VCaP (cell line): Measurements from ENCODE around the gene HIVEP3.

Experiments used
- H3K27ac ChIP-seq: fragments of 450-650 bp; 2 replicates; pipeline ENCODE4 v1.5.1; 2017
- CTCF ChIP-seq: fragments of 450-650 bp; conservative IDR thresholded peaks from 2 replicates; pipeline ENCODE4 v1.5.1; 2017; ENCODE audit warnings: mild to moderate bottlenecking, moderate library complexity

Gene HIVEP3

DNA sequence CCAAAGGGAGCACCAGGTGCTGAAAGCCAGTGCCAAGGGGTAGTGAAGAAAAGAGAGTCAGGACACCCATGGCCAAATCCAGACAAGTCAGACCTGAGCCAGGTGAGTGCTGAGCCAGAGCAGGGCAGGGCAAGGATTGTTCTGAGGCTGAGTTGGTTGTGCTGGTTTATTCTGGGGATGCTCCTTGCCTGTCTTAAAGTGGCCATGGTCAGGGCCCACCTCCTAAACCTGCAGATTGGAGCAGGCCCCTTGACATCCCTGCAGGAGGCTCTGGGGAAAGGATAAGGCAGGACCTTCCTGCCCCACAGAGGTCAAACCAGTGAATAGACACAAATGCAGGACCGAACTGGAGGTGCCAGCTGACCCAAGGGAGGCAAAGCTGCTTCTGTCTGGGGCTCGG is 138.4 kb downstream of the HIVEP3 start:
- TF ChIP-seq CTCF = no peak
- H3K27ac ChIP-seq = peak overlapping the region; percentile 54

DNA sequence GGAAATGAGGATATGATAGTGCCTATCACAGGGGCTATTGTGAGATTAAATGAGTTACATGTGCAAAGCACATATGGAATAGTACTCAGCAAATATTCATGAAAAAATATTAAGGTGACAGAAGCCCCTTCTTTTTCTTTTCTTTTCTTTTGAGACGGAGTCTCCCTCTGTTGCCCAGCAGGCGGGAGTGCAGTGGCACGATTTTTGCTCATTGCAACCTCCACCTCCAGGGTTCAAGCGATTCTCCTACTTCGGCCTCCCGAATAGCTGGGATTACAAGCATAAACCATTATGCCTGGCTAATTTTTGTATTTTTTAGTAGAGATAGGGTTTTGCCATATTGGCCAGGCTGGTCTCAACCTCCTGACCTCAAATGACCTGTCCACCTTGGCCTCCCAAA is 139.4 kb downstream of the HIVEP3 start:
- TF ChIP-seq CTCF = no peak
- H3K27ac ChIP-seq = no peak overlapping the region

- no peak for TF ChIP-seq CTCF
- no peak overlapping the region for H3K27ac ChIP-seq
Measured at GRCh38 chr1:41777695-41778094, 141.0 kb downstream of the HIVEP3 start.

GRCh38 chr1:41776891-41777441 is 141.8 kb downstream of the HIVEP3 start:
- peak overlapping the region; percentile 78 for H3K27ac ChIP-seq

GRCh38 chr1:41775956-41776585 is 142.7 kb downstream of the HIVEP3 start:
- TF ChIP-seq CTCF = no peak
- H3K27ac ChIP-seq = peak overlapping the region; percentile 78

More at GRCh38 chr1:41776891-41777441, 141.8 kb downstream of the HIVEP3 start:
- TF ChIP-seq CTCF = no peak

- no peak for TF ChIP-seq CTCF
- H3K27ac ChIP-seq = no peak overlapping the region
Measured at GRCh38 chr1:41774471-41774990, 144.2 kb downstream of the HIVEP3 start.

DNA sequence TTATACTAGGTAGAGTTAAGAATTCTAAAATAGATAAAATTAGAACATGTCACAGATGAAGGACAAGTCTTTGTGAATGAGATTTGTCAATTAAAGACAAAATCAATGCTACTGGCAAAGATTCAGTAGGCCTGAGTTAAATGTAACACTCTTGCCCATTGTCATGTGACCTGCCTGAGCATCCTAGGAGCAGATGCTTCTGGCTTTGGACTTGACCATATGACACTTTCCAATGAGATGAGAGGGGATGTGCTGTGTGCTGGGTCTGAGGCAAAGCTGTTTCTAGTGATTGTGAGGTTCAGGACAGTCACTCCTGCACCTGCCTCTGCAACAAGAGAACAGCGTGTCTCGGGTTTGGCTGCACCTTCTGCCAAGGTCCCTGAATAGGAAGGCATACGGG is 144.9 kb downstream of the HIVEP3 start:
- H3K27ac ChIP-seq = no peak overlapping the region
- no peak for TF ChIP-seq CTCF
